K562 (cell line): Measurements from ENCODE around the gene GCN1. TPM values are rescaled to one million over a fixed set of nuclear protein-coding genes. Genes with fewer than 3 reads are reported as not detected.

Experiments used
- ADNP ChIP-seq: fragments of 200-800 bp; sonication (Bioruptor generic); IDR thresholded peaks from 2 replicates; pipeline ENCODE4 v1.6.1; 2016; ENCODE audit warnings: missing genetic modification characterization, missing compliant biosample characterization
- CBX5 ChIP-seq: IDR thresholded peaks from 2 replicates; pipeline ENCODE4 v1.6.1; 2014; ENCODE audit warnings: low read depth, borderline replicate concordance
- COPS2 ChIP-seq: fragments of 450-650 bp; conservative IDR thresholded peaks from 2 replicates; pipeline ENCODE4 v1.6.1; 2016; ENCODE audit warnings: mild to moderate bottlenecking, moderate library complexity
- FUS ChIP-seq: fragments of 200-400 bp; formaldehyde crosslinking; optimal IDR thresholded peaks from 2 replicates; pipeline ENCODE3; 2017; ENCODE audit warnings: low read depth, low read length
- GABPB2 ChIP-seq: fragments of 250-450 bp; sonication (Bioruptor Pico); conservative IDR thresholded peaks from 2 replicates; pipeline ENCODE4 v1.5.1; 2021; ENCODE audit warnings: mild to moderate bottlenecking
- HOMEZ ChIP-seq: fragments of 250-450 bp; sonication (Bioruptor Pico); IDR thresholded peaks from 2 replicates; pipeline ENCODE4 v1.4.0; 2020; ENCODE audit warnings: mild to moderate bottlenecking, moderate library complexity
- MYNN ChIP-seq, 2 experiments: sonication (generic); formaldehyde crosslinking in 1 of 2; IDR thresholded peaks; 2 replicates each; pipeline versions ENCODE4 v1.5.0 to v1.6.1; 2016 to 2020; ENCODE audit warnings: antibody characterized with exemption in 1 of 2, missing genetic modification reagents in 1 of 2
- NCOA4 ChIP-seq: fragments of 450-650 bp; IDR thresholded peaks from 2 replicates; pipeline ENCODE4 v1.6.1; 2018; ENCODE audit warnings: mild to moderate bottlenecking; ENCODE audit not compliant: partially characterized antibody
- NFIC ChIP-seq: fragments of 450-650 bp; IDR thresholded peaks from 2 replicates; pipeline ENCODE4 v1.6.1; 2017; ENCODE audit warnings: mild to moderate bottlenecking, inconsistent platforms
- NR2C1 ChIP-seq, 2 experiments: fragments of 450-650 bp; IDR thresholded peaks; 2 replicates each; pipeline ENCODE4 v1.6.1; 2017; ENCODE audit warnings: mild to moderate bottlenecking in 2 of 2, antibody characterized with exemption in 1 of 2, inconsistent platforms in 1 of 2, missing compliant biosample characterization in 1 of 2, missing genetic modification characterization in 1 of 2
- NR3C1 ChIP-seq: sonication (generic); formaldehyde crosslinking; IDR thresholded peaks from 2 replicates; pipeline ENCODE4 v1.8.1; 2022; ENCODE audit warnings: missing genetic modification reagents
- POLR2AphosphoS5 ChIP-seq: IDR thresholded peaks from 2 replicates; pipeline ENCODE4 v1.6.1; 2011; ENCODE audit warnings: mild to moderate bottlenecking, low read depth, low read length, moderate library complexity; ENCODE audit not compliant: control insufficient read depth, insufficient read depth
- POLR2H ChIP-seq: IDR thresholded peaks from 2 replicates; pipeline ENCODE4 v1.6.1; 2016; ENCODE audit warnings: missing genetic modification characterization, low read depth, mild to moderate bottlenecking, control low read depth, missing compliant biosample characterization, moderate library complexity
- SMARCA5 ChIP-seq: fragments of 450-650 bp; IDR thresholded peaks from 2 replicates; pipeline ENCODE4 v1.6.1; 2016
- TBL1XR1 ChIP-seq, 2 experiments: IDR thresholded peaks; 2 replicates each; pipeline ENCODE4 v1.6.1; 2012; ENCODE audit warnings: improper control_type of control experiment in 2 of 2, low read length in 2 of 2, mild to moderate bottlenecking in 1 of 2
- TCF15 ChIP-seq: fragments of 250-450 bp; sonication (Bioruptor Pico); IDR thresholded peaks from 2 replicates; pipeline ENCODE4 v1.8.0; 2022; ENCODE audit warnings: moderate library complexity, mild to moderate bottlenecking, inconsistent platforms
- TOE1 ChIP-seq, 2 experiments: fragments of 450-650 bp in 1 of 2; sonication (generic) in 1 of 2; formaldehyde crosslinking in 1 of 2; IDR thresholded peaks; 2 replicates each; pipeline versions ENCODE4 v1.7.1 to v1.8.0; 2016 to 2022; ENCODE audit warnings: borderline replicate concordance in 2 of 2, mild to moderate bottlenecking in 2 of 2, antibody characterized with exemption in 1 of 2, inconsistent platforms in 1 of 2, low read depth in 1 of 2, missing genetic modification reagents in 1 of 2, moderate library complexity in 1 of 2
- ZBTB12 ChIP-seq: fragments of 250-450 bp; sonication (Bioruptor Pico); IDR thresholded peaks from 2 replicates; pipeline ENCODE4 v1.4.0; 2020
- ZNF324 ChIP-seq: fragments of 250-450 bp; sonication (Bioruptor Pico); IDR thresholded peaks from 2 replicates; pipeline ENCODE4 v1.4.0; 2020; ENCODE audit warnings: mild to moderate bottlenecking
- ZNF41 ChIP-seq: fragments of 250-450 bp; sonication (Bioruptor Pico); conservative IDR thresholded peaks from 2 replicates; pipeline ENCODE4 v1.4.0; 2020; ENCODE audit warnings: mild to moderate bottlenecking
- polyA plus RNA-seq, 8 experiments: library from polyadenylated mRNA; depleted of rRNA in 4 of 8; stranded (reverse) in 5 of 8; unstranded in 3 of 8; fragments of >200 nt; fragmentation: Nextera tagmentation in 2 of 8; fragmentation: Illumina TruSeq in 1 of 8; extraction: Ambion mirVana in 2 of 8; extraction: Trizol in 1 of 8; gene quantifications; 2 replicates each; pipeline versions ENCODE4 v1.2.1 to v1.2.3, GENCODE V29; 2011 to 2014; ENCODE audit warnings: inconsistent platforms in 1 of 8, missing spikeins in 1 of 8
- total RNA-seq, 7 experiments: library from RNA; depleted of rRNA in 6 of 7; stranded (reverse); fragments of >200 nt in 6 of 7; fragmentation: Illumina TruSeq in 2 of 7; extraction: Trizol in 2 of 7; gene quantifications; 2 replicates each; pipeline versions ENCODE4 v1.2.1 to v1.2.3, GENCODE V29; 2011 to 2021; ENCODE audit warnings: low replicate concordance in 1 of 7
- TF ChIP-seq, protein P1 (sequence below): fragments of 250-450 bp; sonication (Bioruptor Pico); IDR thresholded peaks from 2 replicates; pipeline ENCODE4 v1.4.0; 2020; ENCODE audit warnings: mild to moderate bottlenecking, moderate library complexity

The GCN1 gene
- total and polyA plus RNA-seq, 9 of the 15 experiments (the other 6 are each of a cell fraction or from before 2014, with no cell fraction given): 11.9 to 190 (median 51.7) TPM

GRCh38 chr12:120194534-120195395, at the start of gene GCN1 (continued):
- TF ChIP-seq FUS (peak; percentile 90), ZNF324 (no peak), MYNN (IDR thresholded peaks at IDR 0.05) (peak; percentile 28; the same call in 1 of the 2 replicates), MYNN (CRISPR knock-in tag; IDR thresholded peaks at IDR 0.05) (no peak), NR2C1 (IDR thresholded peaks at IDR 0.05) (peak; percentile 98), NR2C1 (tag; IDR thresholded peaks at IDR 0.05) (peak; percentile 98), TBL1XR1 (IDR thresholded peaks at IDR 0.05; ENCODE audit: low read length in 2 of 2) (no peak), SMARCA5 (no peak), TOE1 (IDR thresholded peaks at IDR 0.05; ENCODE audit: borderline replicate concordance) (no peak), TOE1 (CRISPR knock-in tag; IDR thresholded peaks at IDR 0.05; ENCODE audit: borderline replicate concordance, low read depth) (no peak), ZBTB12 (CRISPR knock-in tag) (0 out of 2 replicates have a peak, but pooled peaks have one; percentile 31), NFIC (peak; percentile 49), POLR2AphosphoS5 (peak; percentile 75; the same call in 1 of the 2 replicates), NR3C1 (no peak; the same call in 1 of the 2 replicates), CBX5 (no peak), TCF15 (CRISPR knock-in tag) (0 out of 2 replicates have a peak, but pooled peaks have one; percentile 29), POLR2H (tag) (peak; percentile 73), HOMEZ (no peak), GABPB2 (CRISPR knock-in tag) (no peak), NCOA4 (no peak), ADNP (no peak), ZNF41 (CRISPR knock-in tag) (no peak), COPS2 (no peak)
- TF ChIP-seq, protein P1, sequence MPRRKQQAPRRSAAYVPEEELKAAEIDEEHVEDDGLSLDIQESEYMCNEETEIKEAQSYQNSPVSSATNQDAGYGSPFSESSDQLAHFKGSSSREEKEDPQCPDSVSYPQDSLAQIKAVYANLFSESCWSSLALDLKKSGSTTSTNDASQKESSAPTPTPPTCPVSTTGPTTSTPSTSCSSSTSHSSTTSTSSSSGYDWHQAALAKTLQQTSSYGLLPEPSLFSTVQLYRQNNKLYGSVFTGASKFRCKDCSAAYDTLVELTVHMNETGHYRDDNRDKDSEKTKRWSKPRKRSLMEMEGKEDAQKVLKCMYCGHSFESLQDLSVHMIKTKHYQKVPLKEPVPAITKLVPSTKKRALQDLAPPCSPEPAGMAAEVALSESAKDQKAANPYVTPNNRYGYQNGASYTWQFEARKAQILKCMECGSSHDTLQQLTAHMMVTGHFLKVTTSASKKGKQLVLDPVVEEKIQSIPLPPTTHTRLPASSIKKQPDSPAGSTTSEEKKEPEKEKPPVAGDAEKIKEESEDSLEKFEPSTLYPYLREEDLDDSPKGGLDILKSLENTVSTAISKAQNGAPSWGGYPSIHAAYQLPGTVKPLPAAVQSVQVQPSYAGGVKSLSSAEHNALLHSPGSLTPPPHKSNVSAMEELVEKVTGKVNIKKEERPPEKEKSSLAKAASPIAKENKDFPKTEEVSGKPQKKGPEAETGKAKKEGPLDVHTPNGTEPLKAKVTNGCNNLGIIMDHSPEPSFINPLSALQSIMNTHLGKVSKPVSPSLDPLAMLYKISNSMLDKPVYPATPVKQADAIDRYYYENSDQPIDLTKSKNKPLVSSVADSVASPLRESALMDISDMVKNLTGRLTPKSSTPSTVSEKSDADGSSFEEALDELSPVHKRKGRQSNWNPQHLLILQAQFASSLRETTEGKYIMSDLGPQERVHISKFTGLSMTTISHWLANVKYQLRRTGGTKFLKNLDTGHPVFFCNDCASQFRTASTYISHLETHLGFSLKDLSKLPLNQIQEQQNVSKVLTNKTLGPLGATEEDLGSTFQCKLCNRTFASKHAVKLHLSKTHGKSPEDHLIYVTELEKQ (CRISPR knock-in tag): no peak
